DMS53 (cell line): ENCODE data around the gene POMZP3.
"Not testable (repeated sequence)": the region's sequence is repeated elsewhere in the genome, so short reads cannot be mapped to it uniquely, and the experiment has no call there.

Experiments
- DNase-seq: peaks from one replicate; lab custom pipeline; 2025; lab: John Stamatoyannopoulos, UW

POMZP3 gene

GRCh38 chr7:76626989-76627642 is at the start of gene POMZP3:
TSS of gene POMZP3 (minus strand) at chr7:76627279. CDS start at chr7:76626064, 1,215 bp downstream.
- peak; percentile 51 for DNase-seq

GRCh38 chr7:76675783-76676182 is 48.7 kb upstream of the POMZP3 start:
- DNase-seq, result not testable (repeated sequence)

GRCh38 chr7:76673346-76673745 is 46.3 kb upstream of the POMZP3 start:
- peak; percentile 26 for DNase-seq

GRCh38 chr7:76659212-76659611 is 32.1 kb upstream of the POMZP3 start:
- DNase-seq, result not testable (repeated sequence)

- DNase-seq, result peak; percentile 8
These were observed 29.3 kb upstream of the POMZP3 start for GRCh38 chr7:76656425-76656824.

GRCh38 chr7:76642620-76643019 is 15.5 kb upstream of the POMZP3 start:
- DNase-seq, result not testable (repeated sequence)

GRCh38 chr7:76637061-76637691 is 10.1 kb upstream of the POMZP3 start:
- DNase-seq, result peak; percentile 36

GRCh38 chr7:76626581-76626980 is 498 bp downstream of the POMZP3 start:
- DNase-seq, result peak; percentile 45

- not testable (repeated sequence) for DNase-seq
These were observed 7.5 kb downstream of the POMZP3 start for GRCh38 chr7:76619439-76620190.

- DNase-seq, result not testable (repeated sequence)
These were observed 13.3 kb downstream of the POMZP3 start for GRCh38 chr7:76613783-76614182.

GRCh38 chr7:76612232-76612631 is 14.8 kb downstream of the POMZP3 start:
- DNase-seq, result not testable (repeated sequence)

- DNase-seq, result not testable (repeated sequence)
These were observed 17.2 kb downstream of the POMZP3 start for GRCh38 chr7:76609864-76610263.

GRCh38 chr7:76608469-76608868 is 18.6 kb downstream of the POMZP3 start:
- DNase-seq, result not testable (repeated sequence)

GRCh38 chr7:76606027-76606426 is 21.1 kb downstream of the POMZP3 start:
- peak; percentile 73 for DNase-seq

GRCh38 chr7:76600650-76601049 is 26.4 kb downstream of the POMZP3 start:
- DNase-seq, result not testable (repeated sequence)

GRCh38 chr7:76600116-76600482 is 27.0 kb downstream of the POMZP3 start:
- DNase-seq, result not testable (repeated sequence)

GRCh38 chr7:76598590-76599264 is 28.4 kb downstream of the POMZP3 start:
- not testable (repeated sequence) for DNase-seq

GRCh38 chr7:76597288-76597687 is 29.8 kb downstream of the POMZP3 start:
- not testable (repeated sequence) for DNase-seq

GRCh38 chr7:76592694-76593093 is 34.4 kb downstream of the POMZP3 start:
- DNase-seq, result not testable (repeated sequence)

- DNase-seq, result not testable (repeated sequence)
These were observed 35.3 kb downstream of the POMZP3 start for GRCh38 chr7:76591602-76592304.

GRCh38 chr7:76591033-76591432 is 36.0 kb downstream of the POMZP3 start:
- DNase-seq, result not testable (repeated sequence)

GRCh38 chr7:76588586-76588985 is 38.5 kb downstream of the POMZP3 start:
- not testable (repeated sequence) for DNase-seq
